OCI-LY7 (cell line): ENCODE results near the gene ACYP2. TPM values are rescaled to one million over a fixed set of nuclear protein-coding genes. Genes with fewer than 3 reads are reported as not detected.

Experiments
- BruUV-seq: library from RNA; stranded (reverse); fragments of 400-500 nt; replicated peaks from 2 replicates; lab custom pipeline; 2021; lab: Mats Ljungman, UMichigan
- CTCF ChIA-PET: fragments of 300-600 bp; sonication (Branson Sonifier 250); formaldehyde crosslinking; loops from one replicate; lab custom pipeline; 2022; ENCODE audit warnings: antibody characterized with exemption; ENCODE audit not compliant: unreplicated experiment; lab: Charles Lee
- POLR2A ChIA-PET: fragments of 300-600 bp; sonication (Branson Sonifier 250); formaldehyde crosslinking; loops from one replicate; lab custom pipeline; 2022; ENCODE audit warnings: antibody characterized with exemption; lab: Charles Lee
- DNase-seq: peaks from one replicate; pipeline ENCODE4 v3.0.0-alpha.2; 2015; ENCODE audit warnings: low spot score
- H2AFZ ChIP-seq: fragments of 200-600 bp; sonication (generic), shearing (Covaris generic); 2 replicates; pipeline ENCODE4 v1.6.1; 2014; ENCODE audit warnings: mild to moderate bottlenecking, antibody characterized with exemption, low read length, moderate library complexity
- H3K27ac ChIP-seq: fragments of 200-600 bp; sonication (generic); 2 replicates; pipeline ENCODE4 v1.5.1; 2014; ENCODE audit warnings: mixed run types, low read depth, mild to moderate bottlenecking, moderate library complexity, low read length, inconsistent platforms; ENCODE audit not compliant: poor library complexity, severe bottlenecking
- H3K36me3 ChIP-seq: fragments of 200-600 bp; sonication (generic); 2 replicates; pipeline ENCODE4 v1.6.1; 2014; ENCODE audit warnings: mild to moderate bottlenecking, antibody characterized with exemption, low read length, moderate library complexity, mixed read lengths; ENCODE audit not compliant: insufficient read depth
- H3K4me1 ChIP-seq: fragments of 200-600 bp; sonication (generic); 2 replicates; pipeline ENCODE4 v1.5.1; 2014; ENCODE audit warnings: mild to moderate bottlenecking, low read length; ENCODE audit not compliant: insufficient read depth, poor library complexity, severe bottlenecking
- H3K4me2 ChIP-seq: fragments of 200-600 bp; sonication (generic); 2 replicates; pipeline ENCODE4 v1.6.1; 2014; ENCODE audit warnings: mild to moderate bottlenecking, low read length
- H3K4me3 ChIP-seq: fragments of 200-600 bp; sonication (generic); 2 replicates; pipeline ENCODE4 v1.5.1; 2014; ENCODE audit warnings: mild to moderate bottlenecking, low read depth, low read length; ENCODE audit not compliant: poor library complexity, severe bottlenecking
- H3K79me2 ChIP-seq: fragments of 200-600 bp; sonication (generic); 2 replicates; pipeline ENCODE4 v1.6.1; 2016; ENCODE audit warnings: low read depth, mild to moderate bottlenecking, low read length, moderate library complexity, mixed read lengths; ENCODE audit not compliant: insufficient read depth
- H3K9me2 ChIP-seq: fragments of 200-600 bp; sonication (generic); 2 replicates; pipeline ENCODE4 v1.6.1; 2016; ENCODE audit warnings: mild to moderate bottlenecking, low read length, mixed read lengths; ENCODE audit not compliant: insufficient read depth
- H3K9me3 ChIP-seq: fragments of 200-600 bp; sonication (generic); 2 replicates; pipeline ENCODE4 v1.6.1; 2014; ENCODE audit warnings: mild to moderate bottlenecking, mixed run types, low read length, mixed read lengths
- H4K20me1 ChIP-seq: fragments of 200-600 bp; sonication (generic); 2 replicates; pipeline ENCODE4 v1.6.1; 2014; ENCODE audit warnings: mild to moderate bottlenecking, antibody characterized with exemption, low read length, moderate library complexity, mixed read lengths; ENCODE audit not compliant: insufficient read depth
- CTCF ChIP-seq: fragments of 200-600 bp; sonication (generic); conservative IDR thresholded peaks from 2 replicates; pipeline ENCODE4 v1.5.1; 2014; ENCODE audit warnings: mild to moderate bottlenecking, antibody characterized with exemption, low read length, moderate library complexity, mixed read lengths
- EZH2phosphoT487 ChIP-seq: fragments of 200-600 bp; sonication (generic); IDR thresholded peaks from 2 replicates; pipeline ENCODE4 v1.6.1; 2018; ENCODE audit warnings: low read depth, borderline replicate concordance, mild to moderate bottlenecking, mixed run types, antibody characterized with exemption, low read length, moderate library complexity, mixed read lengths
- intact Hi-C: fragments of 100-400 bp; cut with micrococcal nuclease; formaldehyde crosslinking; loops from one replicate; pipeline ENCODE4 v1.10.0; 2022; ENCODE audit not compliant: unreplicated experiment
- total RNA-seq, 2 experiments: library from RNA; depleted of rRNA in 1 of 2; stranded (reverse); fragments of >200 nt in 1 of 2; shearing (Covaris generic) in 1 of 2; gene quantifications; 2 replicates each; pipeline ENCODE4 v1.2.3, GENCODE V29; 2014 to 2022

The ACYP2 gene
- total RNA-seq, 2 experiments from 2014 or later: 18.7 to 20.6 TPM

- H2AFZ ChIP-seq: no peak overlapping the region
- H3K79me2 ChIP-seq: no peaks in the 10 kb centered on the region
- H3K36me3 ChIP-seq: no peaks in the 10 kb centered on the region
- no peaks in the 10 kb centered on the region for H3K9me3 ChIP-seq
- ChIA-PET POLR2A (interaction anchor here (1.1 kb wide), 1 partner anchor 184 kb away, joined by 3 read pairs; no protein-coding TSS in a partner anchor), CTCF (no interaction called here)
- H3K9me2 ChIP-seq: no peaks in the 10 kb centered on the region
- no peak for DNase-seq
- intact Hi-C loops: no loop called here
- no peak overlapping the region for H3K4me3 ChIP-seq
- H3K4me2 ChIP-seq: no peak overlapping the region
- TF ChIP-seq EZH2phosphoT487 (no peak), CTCF (no peak)
- H3K27ac ChIP-seq: no peak overlapping the region
- BruUV-seq: no TSS peak
- no peaks in the 10 kb centered on the region for H3K4me1 ChIP-seq
- H4K20me1 ChIP-seq: no peaks in the 10 kb centered on the region
Measured at GRCh38 chr2:54133056-54133455, 17.6 kb downstream of the ACYP2 start.

GRCh38 chr2:54139210-54139609 is 23.8 kb downstream of the ACYP2 start:
- no peak for DNase-seq
- intact Hi-C loops: no loop called here
- H3K79me2 ChIP-seq: no peaks in the 10 kb centered on the region
- H4K20me1 ChIP-seq: no peaks in the 10 kb centered on the region
- no peak overlapping the region for H3K4me3 ChIP-seq
- POLR2A ChIA-PET: interaction anchor here (0.7 kb wide), 1 partner anchor 13 kb away, joined by 3 read pairs; no protein-coding TSS in a partner anchor
- H3K9me2 ChIP-seq: no peaks in the 10 kb centered on the region
- CTCF ChIA-PET: no interaction called here
- no peak overlapping the region for H2AFZ ChIP-seq
- H3K36me3 ChIP-seq: peaks cover 5% of the 10 kb centered on the region; the same call in 1 of the 2 replicates
- H3K27ac ChIP-seq: no peak overlapping the region
- BruUV-seq: no TSS peak
- no peak for TF ChIP-seq EZH2phosphoT487
- no peak for TF ChIP-seq CTCF
- H3K4me2 ChIP-seq: no peak overlapping the region
- H3K9me3 ChIP-seq: no peaks in the 10 kb centered on the region
- H3K4me1 ChIP-seq: no peaks in the 10 kb centered on the region

- no peak for TF ChIP-seq EZH2phosphoT487
- Histone ChIP-seq H3K4me2 (no peak overlapping the region), H3K27ac (no peak overlapping the region), H4K20me1 (no peaks in the 10 kb centered on the region), H3K79me2 (no peaks in the 10 kb centered on the region), H3K36me3 (peaks cover 4% of the 10 kb centered on the region; the same call in 1 of the 2 replicates), H3K9me2 (no peaks in the 10 kb centered on the region), H3K4me1 (no peaks in the 10 kb centered on the region), H3K4me3 (no peak overlapping the region), H2AFZ (no peak overlapping the region), H3K9me3 (no peaks in the 10 kb centered on the region)
- CTCF ChIA-PET: no interaction called here
- intact Hi-C loops: no loop called here
- BruUV-seq: no TSS peak
- POLR2A ChIA-PET: interaction anchor here (1.2 kb wide), 1 partner anchor 260 kb away, joined by 3 read pairs; no protein-coding TSS in a partner anchor
- DNase-seq: no peak
Measured at GRCh38 chr2:54143780-54144179, 28.4 kb downstream of the ACYP2 start.
